H1 (cell line): ENCODE results near the gene POU2F2. TPM values are rescaled to one million over a fixed set of nuclear protein-coding genes. Genes with fewer than 3 reads are reported as not detected.

ENCODE experiments used
- BRCA1 ChIP-seq: IDR thresholded peaks from 2 replicates; pipeline ENCODE4 v1.6.1; 2012; ENCODE audit warnings: low read depth, low read length, improper control_type of control experiment
- CBX5 ChIP-seq: fragments of 300-800, 300-1000 bp; sonication (generic); IDR thresholded peaks from 2 replicates; pipeline ENCODE4 v1.7.1; 2016; ENCODE audit warnings: antibody characterized with exemption, low read length, low read depth
- CREB1 ChIP-seq: IDR thresholded peaks from 2 replicates; pipeline ENCODE4 v1.6.1; 2012; ENCODE audit warnings: inconsistent platforms
- CTBP2 ChIP-seq: IDR thresholded peaks from 2 replicates; pipeline ENCODE4 v1.7.0; 2011; ENCODE audit warnings: borderline replicate concordance, mild to moderate bottlenecking, moderate library complexity, mixed read lengths, low read length; ENCODE audit not compliant: insufficient read depth, insufficient read length
- EGR1 ChIP-seq: IDR thresholded peaks from 2 replicates; pipeline ENCODE4 v1.6.1; 2011; ENCODE audit warnings: low read depth, low read length, borderline replicate concordance
- EP300 ChIP-seq, 2 experiments: IDR thresholded peaks; 1 replicate in 1 of 2; 2 replicates in 1 of 2; pipeline ENCODE4 v1.6.1; 2011 to 2012; ENCODE audit warnings: low read depth in 2 of 2, low read length in 2 of 2, mild to moderate bottlenecking in 2 of 2, borderline replicate concordance in 1 of 2, inconsistent platforms in 1 of 2, moderate library complexity in 1 of 2
- GABPA ChIP-seq: IDR thresholded peaks from 2 replicates; pipeline ENCODE4 v1.6.1; 2011; ENCODE audit warnings: mild to moderate bottlenecking, low read length, moderate library complexity, borderline replicate concordance; ENCODE audit not compliant: insufficient read depth
- GTF2F1 ChIP-seq: IDR thresholded peaks from 2 replicates; pipeline ENCODE4 v1.6.1; 2012; ENCODE audit warnings: low read depth, low read length, improper control_type of control experiment, borderline replicate concordance
- JUND ChIP-seq: IDR thresholded peaks from 2 replicates; pipeline ENCODE4 v1.6.1; 2011; ENCODE audit warnings: mild to moderate bottlenecking, improper control_type of control experiment, low read length
- KDM1A ChIP-seq: fragments of 200-600, 300-600 bp; sonication (generic); IDR thresholded peaks from 2 replicates; pipeline ENCODE4 v1.7.1; 2016; ENCODE audit warnings: mild to moderate bottlenecking, low read length, borderline replicate concordance
- KDM4A ChIP-seq: IDR thresholded peaks from one replicate; pipeline ENCODE4 v1.7.1; 2012; ENCODE audit warnings: low read depth, mild to moderate bottlenecking, moderate library complexity, low read length, inconsistent platforms; ENCODE audit not compliant: severe bottlenecking
- NANOG ChIP-seq: IDR thresholded peaks from 2 replicates; pipeline ENCODE4 v1.6.1; 2011; ENCODE audit warnings: low read length, low read depth, mild to moderate bottlenecking, inconsistent platforms; ENCODE audit not compliant: insufficient read depth, poor library complexity, severe bottlenecking
- NRF1 ChIP-seq: IDR thresholded peaks from 2 replicates; pipeline ENCODE4 v1.6.1; 2011; ENCODE audit warnings: mild to moderate bottlenecking, low read depth, low read length, improper control_type of control experiment
- POLR2A ChIP-seq, 2 experiments: IDR thresholded peaks; 1 replicate in 1 of 2; 2 replicates in 1 of 2; pipeline ENCODE4 v1.6.1; 2011; ENCODE audit warnings: low read depth in 2 of 2, low read length in 2 of 2, mild to moderate bottlenecking in 2 of 2; ENCODE audit errors: control extremely low read depth in 1 of 2
- POLR2AphosphoS5 ChIP-seq: IDR thresholded peaks from 2 replicates; pipeline ENCODE4 v1.6.1; 2011; ENCODE audit warnings: low read depth, low read length
- SIX5 ChIP-seq: IDR thresholded peaks from 2 replicates; pipeline ENCODE4 v1.6.1; 2011; ENCODE audit warnings: mild to moderate bottlenecking, low read depth, low read length
- SP1 ChIP-seq: IDR thresholded peaks from 2 replicates; pipeline ENCODE4 v1.6.1; 2011; ENCODE audit warnings: low read depth, low read length
- polyA plus RNA-seq, 7 experiments: library from polyadenylated mRNA; depleted of rRNA in 3 of 7; stranded (reverse) in 5 of 7; unstranded in 2 of 7; fragments of >200 nt in 5 of 7; fragments of 200-250 nt in 2 of 7; gene quantifications; 1 replicate in 5 of 7; 2 replicates in 1 of 7; 4 replicates in 1 of 7; pipeline versions ENCODE4 v1.2.1 to v1.2.3, GENCODE V29; 2011 to 2013; ENCODE audit warnings: missing spikeins in 2 of 7, mixed read lengths in 2 of 7
- total RNA-seq: library from RNA; stranded (reverse); fragmentation: NEBNext Ultra II Directional; extraction: Animal tissue kit (Norgen Biotek cat#: 25700); gene quantifications from 2 replicates; pipeline ENCODE4 v1.2.1, GENCODE V29; 2021
- TF ChIP-seq, protein P1 (sequence below), 3 experiments: IDR thresholded peaks; 1 replicate in 2 of 3; 2 replicates in 1 of 3; pipeline versions ENCODE4 v1.5.1 to v1.6.1; 2011; ENCODE audit warnings: low read length in 3 of 3, mild to moderate bottlenecking in 3 of 3, inconsistent platforms in 2 of 3, low read depth in 1 of 3, moderate library complexity in 1 of 3; ENCODE audit not compliant: insufficient read depth in 1 of 3; ENCODE audit errors: control extremely low read depth in 1 of 3
- TF ChIP-seq, protein P2 (sequence below): IDR thresholded peaks from 2 replicates; pipeline ENCODE4 v1.6.1; 2011; ENCODE audit warnings: low read length, improper control_type of control experiment
- TF ChIP-seq, protein P3 (sequence below): IDR thresholded peaks from 2 replicates; pipeline ENCODE4 v1.6.1; 2011; ENCODE audit warnings: low read depth, mild to moderate bottlenecking, low read length; ENCODE audit not compliant: insufficient read depth

The POU2F2 gene
- total and polyA plus RNA-seq, 2 of the 8 experiments (the other 6 are each of a cell fraction or from before 2014, with no cell fraction given), result 5.0 to 6.1 TPM

DNA sequence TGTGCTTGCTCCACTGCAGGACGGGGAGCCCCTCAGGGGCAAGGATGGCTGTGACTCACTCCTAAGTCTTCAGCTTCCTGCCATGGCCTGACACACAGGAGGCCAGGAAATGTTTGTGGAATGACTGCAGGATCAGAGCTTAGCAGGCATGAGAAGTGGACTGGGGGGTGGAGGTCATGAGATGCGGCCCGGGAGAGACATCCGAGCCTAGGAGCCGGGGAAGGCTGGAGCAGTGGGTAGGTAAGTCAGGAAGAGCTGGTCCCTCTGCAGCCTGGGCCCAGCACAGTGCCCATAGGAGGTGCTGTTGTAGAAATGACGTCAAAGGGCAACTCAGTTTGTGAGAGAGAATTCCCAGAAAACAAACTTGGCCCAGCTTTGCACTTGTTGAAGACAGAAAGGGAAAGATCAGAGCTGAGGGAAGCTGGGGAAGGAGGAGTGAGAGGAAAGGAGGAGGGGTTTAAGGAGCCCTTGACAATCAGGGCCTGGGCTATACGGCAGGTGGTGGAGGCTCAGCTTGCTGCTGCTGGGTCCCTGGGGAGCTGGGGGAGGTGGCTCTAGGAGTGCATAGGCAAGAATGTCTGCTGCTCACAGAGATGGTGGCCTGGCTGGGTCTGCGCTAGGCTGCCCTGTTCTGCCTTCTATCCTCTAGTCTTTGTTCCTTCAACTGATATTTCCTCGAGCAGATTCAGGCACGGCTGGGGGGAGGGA is 18.5 kb downstream of the POU2F2 start (continued):
- TF ChIP-seq, protein P1, sequence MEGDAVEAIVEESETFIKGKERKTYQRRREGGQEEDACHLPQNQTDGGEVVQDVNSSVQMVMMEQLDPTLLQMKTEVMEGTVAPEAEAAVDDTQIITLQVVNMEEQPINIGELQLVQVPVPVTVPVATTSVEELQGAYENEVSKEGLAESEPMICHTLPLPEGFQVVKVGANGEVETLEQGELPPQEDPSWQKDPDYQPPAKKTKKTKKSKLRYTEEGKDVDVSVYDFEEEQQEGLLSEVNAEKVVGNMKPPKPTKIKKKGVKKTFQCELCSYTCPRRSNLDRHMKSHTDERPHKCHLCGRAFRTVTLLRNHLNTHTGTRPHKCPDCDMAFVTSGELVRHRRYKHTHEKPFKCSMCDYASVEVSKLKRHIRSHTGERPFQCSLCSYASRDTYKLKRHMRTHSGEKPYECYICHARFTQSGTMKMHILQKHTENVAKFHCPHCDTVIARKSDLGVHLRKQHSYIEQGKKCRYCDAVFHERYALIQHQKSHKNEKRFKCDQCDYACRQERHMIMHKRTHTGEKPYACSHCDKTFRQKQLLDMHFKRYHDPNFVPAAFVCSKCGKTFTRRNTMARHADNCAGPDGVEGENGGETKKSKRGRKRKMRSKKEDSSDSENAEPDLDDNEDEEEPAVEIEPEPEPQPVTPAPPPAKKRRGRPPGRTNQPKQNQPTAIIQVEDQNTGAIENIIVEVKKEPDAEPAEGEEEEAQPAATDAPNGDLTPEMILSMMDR (IDR thresholded peaks at IDR 0.05; ENCODE audit: control extremely low read depth in 1 of 3, insufficient read depth in 1 of 3, low read depth in 1 of 3, low read length in 3 of 3), result peak; percentile 26 to 64 (median 62); a peak in 3 of 4 replicates
- TF ChIP-seq NRF1, result no peak
- TF ChIP-seq JUND, result 0 out of 2 replicates have a peak, but pooled peaks have one; percentile 33
- TF ChIP-seq GABPA, result peak; percentile 51; the same call in 1 of the 2 replicates
- TF ChIP-seq, protein P2, sequence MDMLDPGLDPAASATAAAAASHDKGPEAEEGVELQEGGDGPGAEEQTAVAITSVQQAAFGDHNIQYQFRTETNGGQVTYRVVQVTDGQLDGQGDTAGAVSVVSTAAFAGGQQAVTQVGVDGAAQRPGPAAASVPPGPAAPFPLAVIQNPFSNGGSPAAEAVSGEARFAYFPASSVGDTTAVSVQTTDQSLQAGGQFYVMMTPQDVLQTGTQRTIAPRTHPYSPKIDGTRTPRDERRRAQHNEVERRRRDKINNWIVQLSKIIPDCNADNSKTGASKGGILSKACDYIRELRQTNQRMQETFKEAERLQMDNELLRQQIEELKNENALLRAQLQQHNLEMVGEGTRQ, result no peak
- TF ChIP-seq NANOG, result no peak
- no peak for TF ChIP-seq SIX5
- TF ChIP-seq, protein P3, sequence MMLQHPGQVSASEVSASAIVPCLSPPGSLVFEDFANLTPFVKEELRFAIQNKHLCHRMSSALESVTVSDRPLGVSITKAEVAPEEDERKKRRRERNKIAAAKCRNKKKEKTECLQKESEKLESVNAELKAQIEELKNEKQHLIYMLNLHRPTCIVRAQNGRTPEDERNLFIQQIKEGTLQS, result no peak
- TF ChIP-seq KDM4A, result no peak
- TF ChIP-seq POLR2A (IDR thresholded peaks at IDR 0.05; ENCODE audit: control extremely low read depth in 1 of 2, low read depth in 2 of 2, low read length in 2 of 2), result no peak
- TF ChIP-seq CBX5, result no peak
- peak; percentile 87 for TF ChIP-seq CREB1
- TF ChIP-seq EGR1, result no peak
- TF ChIP-seq BRCA1, result no peak
- no peak for TF ChIP-seq CTBP2
- no peak for TF ChIP-seq POLR2AphosphoS5
- TF ChIP-seq GTF2F1, result no peak
- no peak for TF ChIP-seq KDM1A
- no peak for TF ChIP-seq EP300 (IDR thresholded peaks at IDR 0.05; ENCODE audit: borderline replicate concordance in 1 of 2, low read depth in 2 of 2, low read length in 2 of 2)
- no peak for TF ChIP-seq SP1
